IPS DF 19.7 (cell line): ENCODE data around the gene NHLRC3.
"Not testable (repeated sequence)": the region's sequence is repeated elsewhere in the genome, so short reads cannot be mapped to it uniquely, and the experiment has no call there.

Experiments used
- DNase-seq: peaks from one replicate; pipeline ENCODE4 v3.0.0-alpha.2; 2013; ENCODE audit warnings: low read depth, low spot score

Gene NHLRC3

GRCh38 chr13:39037880-39038568, at the start of gene NHLRC3, which contains the start of gene PROSER1:
Gene NHLRC3 (plus strand): TSS chr13:39038456. CDS start chr13:39038640, 184 bp downstream.
Gene PROSER1 (minus strand): TSS chr13:39038089. CDS start chr13:39037242, 847 bp downstream.
- DNase-seq, result peak; percentile 77

GRCh38 chr13:38990693-38991092, 47.6 kb upstream of the NHLRC3 start, which contains the start of gene STOML3:
Gene STOML3 (minus strand): TSS chr13:38990831. CDS start chr13:38990721, 110 bp downstream.
- DNase-seq, result no peak

- no peak for DNase-seq
Measured at GRCh38 chr13:38993381-38993780, 44.9 kb upstream of the NHLRC3 start.

DNA sequence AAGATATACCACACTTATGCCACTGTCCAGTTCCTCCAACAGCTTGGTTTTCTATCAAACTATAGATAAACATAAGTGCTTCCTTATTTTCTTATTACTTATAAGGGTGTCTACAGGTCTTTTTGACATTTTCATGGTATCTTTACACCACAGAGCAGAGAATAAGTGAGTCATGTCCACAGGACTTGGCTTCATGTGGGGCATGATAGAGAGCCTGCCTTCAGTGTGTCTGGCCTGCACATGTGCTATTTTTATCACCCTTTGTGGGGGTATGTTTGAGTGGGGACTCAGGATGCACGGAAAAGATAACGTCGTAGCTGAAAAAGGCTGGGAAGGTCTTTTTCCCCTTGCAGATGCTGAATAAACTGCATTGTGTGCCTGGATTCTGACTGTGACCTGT, 39.5 kb upstream of the NHLRC3 start:
- no peak for DNase-seq

DNA sequence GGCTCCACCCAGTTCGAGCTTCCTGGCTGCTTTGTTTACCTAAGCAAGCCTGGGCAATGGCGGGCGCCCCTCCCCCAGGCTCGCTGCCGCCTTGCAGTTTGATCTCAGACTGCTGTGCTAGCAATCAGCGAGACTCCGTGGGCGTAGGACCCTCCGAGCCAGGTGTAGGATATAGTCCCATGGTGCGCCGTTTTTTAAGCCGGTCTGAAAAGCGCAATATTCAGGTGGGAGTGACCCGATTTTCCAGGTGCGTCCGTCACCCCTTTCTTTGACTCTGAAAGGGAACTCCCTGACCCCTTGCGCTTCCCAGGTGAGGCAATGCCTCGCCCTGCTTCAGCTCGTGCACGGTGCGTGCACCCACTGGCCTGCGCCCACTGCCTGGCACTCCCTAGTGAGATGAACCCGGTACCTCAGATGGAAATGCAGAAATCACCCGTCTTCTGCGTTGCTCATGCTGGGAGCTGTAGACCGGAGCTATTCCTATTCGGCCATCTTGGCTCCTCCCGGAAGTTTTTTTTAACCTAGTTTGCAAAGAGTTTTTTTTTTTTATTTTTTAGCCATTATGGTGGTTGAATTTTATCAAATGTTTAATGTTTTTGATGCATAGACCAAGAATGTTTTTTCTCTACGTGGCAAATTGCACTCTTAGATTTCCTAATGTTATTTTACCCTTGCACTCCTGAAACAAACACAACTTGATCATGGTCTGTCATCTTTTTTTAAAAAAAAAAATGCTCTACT, 31.7 kb upstream of the NHLRC3 start:
- DNase-seq, result not testable (repeated sequence)

GRCh38 chr13:39012608-39013007, 25.6 kb upstream of the NHLRC3 start:
- no peak for DNase-seq

DNA sequence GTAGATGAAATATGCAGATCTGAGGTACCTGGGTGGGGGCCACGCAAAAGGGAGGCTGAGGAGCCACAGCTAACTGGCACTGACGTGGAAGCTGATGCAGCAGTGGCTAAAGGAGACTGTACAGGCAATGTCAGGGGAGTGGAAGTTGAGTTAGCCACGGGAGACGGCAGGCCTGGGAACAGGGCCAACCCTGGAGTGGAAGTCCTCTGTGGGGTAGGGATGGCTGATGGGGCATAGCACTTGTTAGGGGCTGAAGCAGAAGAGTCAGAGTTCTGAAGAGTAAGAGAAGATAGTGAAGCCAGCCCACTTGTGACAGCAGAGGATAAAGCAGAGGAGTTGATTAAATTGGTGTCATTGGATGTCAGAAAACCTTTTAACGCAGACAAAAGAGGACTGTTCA, 24.8 kb upstream of the NHLRC3 start:
- no peak for DNase-seq

DNA sequence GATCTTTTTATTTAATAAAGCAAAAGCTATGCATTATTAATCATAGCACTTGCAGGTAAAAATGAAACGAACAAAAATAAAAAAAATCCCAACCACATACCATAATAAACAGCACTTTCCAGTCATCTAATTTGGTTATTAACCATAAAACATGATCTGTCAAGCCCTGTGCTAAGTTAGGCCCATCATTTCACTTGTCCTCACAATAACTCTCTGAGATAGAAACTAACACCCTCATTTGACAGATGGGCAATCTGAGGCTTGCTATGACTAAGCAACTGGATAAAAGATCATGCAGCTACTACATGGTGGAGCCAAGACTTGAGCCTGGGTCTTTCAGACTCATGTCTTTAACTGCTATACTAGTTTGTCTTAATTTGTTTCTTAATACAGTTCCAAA, 22.2 kb upstream of the NHLRC3 start:
- no peak for DNase-seq

DNA sequence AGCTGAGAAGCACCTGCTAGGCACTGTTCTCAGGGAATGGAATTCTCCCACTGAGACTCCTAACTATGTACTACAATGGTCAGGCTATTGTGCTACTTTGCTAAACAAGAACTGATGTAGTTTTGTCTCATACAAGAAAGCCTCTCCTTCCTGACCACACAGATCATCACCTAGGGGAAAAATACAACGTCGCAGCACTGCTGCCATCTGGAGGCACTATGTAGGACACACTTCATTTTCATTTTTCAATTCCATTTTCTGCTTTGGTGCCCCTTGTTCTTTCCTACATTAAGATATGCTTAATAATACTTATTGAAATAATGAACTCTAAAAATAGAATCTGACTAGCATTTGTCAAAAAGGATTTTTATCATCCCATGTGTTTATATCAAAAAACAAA, 21.5 kb upstream of the NHLRC3 start:
- DNase-seq, result no peak

DNA sequence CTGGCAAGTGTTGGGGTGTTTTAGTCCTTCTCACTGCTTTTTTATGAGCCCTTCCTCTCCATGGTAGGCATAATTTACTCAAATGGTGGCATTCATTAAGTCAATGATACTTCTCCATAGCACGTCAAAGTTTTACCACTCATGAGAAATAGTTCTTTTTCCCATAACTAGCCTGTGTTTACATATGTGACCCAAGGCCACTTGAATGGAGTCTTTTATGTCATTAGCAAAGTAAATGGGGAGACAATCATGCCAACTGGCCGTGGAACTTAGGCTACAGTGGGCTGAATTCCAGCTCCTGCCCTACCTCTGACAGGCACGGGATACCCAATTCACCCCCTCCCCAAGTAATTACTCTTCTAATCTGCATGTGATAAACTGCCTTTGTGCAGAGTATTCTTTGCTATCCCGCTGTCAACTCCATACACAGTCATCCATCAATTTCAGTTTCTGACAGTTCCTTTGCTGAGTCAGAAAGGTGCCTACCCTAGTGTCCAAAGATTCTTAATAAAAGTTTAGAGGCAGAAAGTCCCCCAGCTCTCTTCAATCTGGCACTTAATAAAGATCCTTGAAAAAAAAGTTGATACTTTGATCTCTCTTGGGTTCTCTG, 17.3 kb upstream of the NHLRC3 start:
- DNase-seq, result no peak

GRCh38 chr13:39023316-39023715, 14.9 kb upstream of the NHLRC3 start:
- DNase-seq, result no peak

DNA sequence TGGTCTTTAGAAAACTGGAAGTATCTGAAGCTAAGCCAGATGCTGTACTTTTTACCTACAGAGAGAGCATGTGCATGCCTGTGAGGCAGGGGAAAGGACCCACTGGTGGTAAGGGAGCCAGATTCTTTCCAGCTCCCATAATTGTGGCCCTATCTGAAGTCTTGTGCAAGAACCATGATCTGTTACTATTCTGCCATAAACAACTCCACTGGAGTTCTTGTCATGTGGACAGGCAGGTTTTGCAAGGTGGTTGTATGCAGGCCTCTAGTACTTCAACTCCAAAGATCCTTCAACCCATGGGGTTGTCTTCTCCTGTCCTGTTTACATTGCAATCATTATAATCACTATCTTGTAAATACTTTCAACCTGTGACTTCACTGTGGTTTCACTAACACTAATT, 14.5 kb upstream of the NHLRC3 start:
- DNase-seq, result no peak

GRCh38 chr13:39025433-39025839, 12.8 kb upstream of the NHLRC3 start:
- DNase-seq, result no peak

DNA sequence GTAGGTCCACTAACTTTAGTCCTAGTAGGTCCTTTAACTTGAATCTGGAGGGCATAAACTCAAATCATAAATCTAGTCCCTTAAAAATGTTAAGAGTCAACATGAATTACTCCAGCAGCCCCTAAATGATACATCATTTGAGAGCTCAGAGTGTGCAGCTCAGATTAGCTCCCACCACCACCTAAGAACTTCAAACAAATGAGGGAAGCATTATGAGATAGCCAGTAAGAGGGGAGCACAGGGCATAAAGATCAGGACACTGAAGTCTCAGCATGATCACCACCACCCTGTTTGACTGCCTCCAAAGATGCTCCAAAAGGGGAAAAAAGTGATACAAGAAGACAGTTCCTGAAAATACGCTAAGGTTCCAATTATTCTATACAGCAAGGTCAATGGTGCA, 6.1 kb upstream of the NHLRC3 start:
- DNase-seq, result no peak

GRCh38 chr13:39034085-39034484, 4.2 kb upstream of the NHLRC3 start:
- no peak for DNase-seq

- no peak for DNase-seq
Measured at GRCh38 chr13:39035204-39035603, 3.1 kb upstream of the NHLRC3 start.

- DNase-seq, result no peak
Measured at GRCh38 chr13:39035799-39036198, 2.5 kb upstream of the NHLRC3 start.

DNA sequence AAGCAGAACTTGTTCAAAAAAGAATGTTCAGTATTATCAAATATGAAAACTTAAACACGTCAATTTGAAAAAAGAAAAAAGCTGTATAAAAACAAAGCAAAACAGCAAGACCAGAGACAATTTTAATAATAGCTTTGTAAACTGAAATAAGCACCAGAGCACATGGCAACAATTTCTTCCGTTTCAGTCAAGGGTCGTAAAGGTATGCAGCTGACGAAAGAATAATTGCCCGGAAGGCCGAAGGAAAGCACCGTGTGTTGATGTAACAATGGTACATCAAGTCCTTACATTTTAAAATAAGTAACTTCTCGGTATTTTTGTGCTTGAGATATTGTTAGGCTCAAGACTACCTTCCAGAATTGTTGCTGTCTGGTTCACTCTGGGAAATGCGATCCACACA, 2.0 kb upstream of the NHLRC3 start:
- DNase-seq, result no peak

DNA sequence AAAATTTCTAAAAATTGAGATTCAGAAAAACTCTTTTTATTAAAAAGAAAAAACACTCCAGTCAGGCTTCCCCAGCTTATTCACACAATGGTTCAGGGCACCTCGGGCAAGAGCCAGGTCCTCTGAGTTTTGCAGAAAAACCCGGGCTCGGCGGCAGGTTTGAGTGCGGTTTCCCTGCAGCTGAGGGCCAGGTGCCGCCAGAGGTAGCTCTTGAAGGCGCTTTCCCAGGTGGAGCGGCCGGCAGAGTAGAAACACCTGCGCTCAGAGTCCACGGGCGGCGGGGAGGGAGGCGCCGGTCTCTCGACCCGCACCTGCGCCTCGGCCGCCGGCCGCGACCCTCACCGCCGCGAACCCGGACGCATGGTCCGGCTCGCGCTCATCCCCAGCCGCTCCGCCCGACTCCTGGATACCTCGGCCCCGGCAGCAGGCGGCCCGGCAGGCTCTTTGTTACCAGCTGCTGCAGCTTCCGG, 811 bp upstream of the NHLRC3 start:
- no peak for DNase-seq

DNA sequence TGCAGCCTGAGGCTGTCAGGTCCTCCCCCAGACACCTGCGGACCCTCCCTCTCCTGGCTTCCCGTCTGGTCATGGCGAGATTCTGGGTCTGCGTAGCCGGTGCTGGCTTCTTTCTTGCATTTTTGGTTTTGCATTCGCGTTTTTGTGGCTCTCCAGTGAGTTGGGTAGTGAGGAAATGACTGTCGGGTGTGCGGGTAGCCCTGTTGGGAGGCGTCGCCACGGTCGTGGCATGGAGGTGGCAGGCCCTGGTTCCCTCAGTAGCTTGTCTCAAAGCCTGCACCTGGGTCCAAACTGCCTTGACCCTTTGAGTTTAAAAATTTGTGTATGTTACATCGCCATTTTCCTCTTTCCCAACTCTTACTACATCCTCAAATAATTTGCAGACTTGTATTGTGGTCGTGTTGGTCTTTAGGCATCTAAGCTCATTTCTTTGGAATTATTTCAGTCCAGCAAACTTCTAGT, 344 bp downstream of the NHLRC3 start:
- DNase-seq, result no peak

DNA sequence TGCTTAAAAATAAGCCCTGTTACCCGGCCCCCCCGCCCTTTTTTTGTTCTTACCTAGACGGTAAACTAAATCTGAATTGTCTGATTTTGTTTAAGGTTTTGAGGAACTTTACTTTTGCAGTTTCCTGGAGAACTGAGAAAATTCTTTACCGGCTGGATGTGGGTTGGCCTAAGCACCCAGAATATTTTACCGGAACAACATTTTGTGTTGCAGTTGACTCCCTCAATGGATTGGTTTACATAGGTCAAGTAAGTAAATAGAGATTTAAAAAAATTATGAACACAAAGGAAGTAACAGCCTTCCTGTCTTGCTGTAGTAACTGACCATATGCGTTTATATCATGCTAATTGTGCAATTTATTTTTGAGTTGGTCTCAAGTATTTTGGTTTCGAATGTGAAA, 785 bp downstream of the NHLRC3 start:
- no peak for DNase-seq

DNA sequence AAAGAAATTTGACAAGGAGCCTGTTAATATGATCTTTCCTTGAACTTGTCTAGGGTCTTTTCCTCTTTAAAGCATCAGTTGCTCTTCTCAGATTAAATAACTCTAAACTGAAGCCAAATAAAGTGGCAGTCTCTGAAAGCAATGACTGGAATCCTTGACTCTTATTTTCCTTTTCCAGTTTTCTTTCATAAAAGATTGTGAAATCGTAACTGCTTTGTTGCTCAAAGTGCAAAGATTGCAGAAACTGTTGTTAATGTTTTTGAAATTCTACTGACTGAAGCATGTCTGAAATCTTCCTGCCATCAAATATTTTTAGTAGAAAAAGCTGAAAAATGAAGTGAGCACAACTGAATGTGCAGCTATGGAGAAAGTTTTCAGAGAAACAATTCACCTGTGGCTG, 1.9 kb downstream of the NHLRC3 start:
- DNase-seq, result no peak
